CD4-positive, alpha-beta T cell treated with Interleukin-4 for 4 hours (primary cell): ENCODE results near the gene YTHDC2.

Experiments used
- DNase-seq: peaks from one replicate; pipeline ENCODE4 v3.0.0-alpha.2; 2020

The YTHDC2 gene

GRCh38 chr5:113513384-113514288 lies at the start of gene YTHDC2:
YTHDC2 (plus strand) TSS chr5:113513694; CDS start chr5:113513896, 202 bp downstream.
- peak; percentile 85 for DNase-seq

- DNase-seq = no peak
Observed at GRCh38 chr5:113474100-113474728, 39.3 kb upstream of the YTHDC2 start.

GRCh38 chr5:113478691-113479090 lies 34.8 kb upstream of the YTHDC2 start:
- DNase-seq = no peak

DNA sequence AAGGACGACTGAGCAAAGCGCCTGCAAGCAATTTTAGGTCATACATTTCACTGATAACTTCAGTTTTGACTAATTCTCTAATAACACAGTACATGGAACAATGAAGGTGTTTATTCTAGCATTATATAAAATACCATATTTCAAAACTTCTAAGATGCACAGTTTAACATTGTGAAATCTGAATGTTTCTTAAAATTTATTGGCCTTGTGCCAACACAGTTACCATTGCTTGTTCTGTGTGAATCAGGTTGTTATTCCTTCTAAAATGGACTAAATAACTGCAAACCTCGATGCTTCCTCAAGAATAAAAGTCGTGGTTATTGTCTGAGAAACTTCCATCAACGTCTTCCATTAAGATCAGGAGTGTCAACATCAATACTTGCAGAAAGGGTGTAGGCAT lies 33.3 kb upstream of the YTHDC2 start:
- no peak for DNase-seq

DNA sequence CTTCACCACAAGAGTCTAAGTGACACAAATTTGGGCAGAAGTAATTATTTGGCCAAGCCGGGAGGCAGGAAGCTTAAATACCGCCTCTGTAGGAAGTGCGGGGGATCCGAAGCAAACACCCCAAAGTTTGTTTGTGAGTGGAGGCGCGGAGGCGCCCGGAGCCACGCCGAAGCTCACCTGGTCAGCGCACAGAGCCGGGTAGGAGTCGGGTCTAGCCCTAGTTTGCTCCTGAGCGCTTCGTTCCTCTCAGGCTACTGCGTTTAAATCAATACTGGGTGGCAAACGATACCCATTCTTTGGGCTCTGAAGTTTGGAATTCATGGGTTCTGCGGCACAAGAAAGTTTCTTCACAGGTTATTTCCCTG lies 26.1 kb upstream of the YTHDC2 start:
- no peak for DNase-seq

DNA sequence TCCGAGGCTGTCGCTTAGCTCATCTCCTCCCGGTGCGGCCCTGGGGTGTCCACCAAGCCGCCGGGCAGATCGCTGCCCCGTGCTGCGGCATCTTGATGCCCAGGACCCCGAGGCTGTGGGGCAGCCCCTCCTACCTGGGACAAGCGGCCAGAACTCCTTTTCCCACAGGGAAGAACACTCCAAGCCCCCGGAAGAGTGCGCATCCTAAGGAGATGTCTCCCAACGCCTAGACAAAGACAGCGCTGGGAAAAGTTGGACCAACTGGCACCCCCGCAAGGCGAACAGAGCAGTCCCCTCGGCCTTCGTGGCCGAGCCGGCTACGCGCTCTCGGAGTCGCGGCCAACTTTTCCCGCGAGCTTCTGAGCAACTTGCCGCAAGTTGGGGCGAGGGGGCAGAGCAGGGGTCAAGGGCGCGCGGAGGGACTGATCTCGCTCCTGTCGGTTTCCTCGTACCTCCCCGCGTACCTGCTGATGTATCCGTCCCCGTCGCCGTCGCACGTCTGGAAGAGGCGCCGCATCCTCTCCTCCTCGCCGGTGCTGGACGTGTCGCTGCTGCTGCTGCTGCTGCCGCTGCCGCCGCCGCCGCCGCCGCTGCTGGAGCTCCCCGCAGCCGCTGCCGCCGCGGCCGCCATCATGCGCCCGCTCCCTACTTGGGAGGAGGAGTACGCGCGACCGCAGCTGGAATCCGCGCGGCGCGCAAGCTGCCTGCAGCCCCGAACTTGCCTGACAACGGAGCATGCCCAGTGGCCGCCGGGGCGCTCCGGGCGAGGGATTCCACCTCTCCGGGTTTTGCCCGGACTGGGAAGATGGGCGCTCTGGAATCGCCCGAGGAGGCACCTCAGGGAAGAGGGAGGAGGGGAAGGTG lies 25.5 kb upstream of the YTHDC2 start, which contains the start of gene MCC:
MCC (minus strand) TSS at position 673 of the 864 bp plus-strand sequence.
- no peak for DNase-seq

DNA sequence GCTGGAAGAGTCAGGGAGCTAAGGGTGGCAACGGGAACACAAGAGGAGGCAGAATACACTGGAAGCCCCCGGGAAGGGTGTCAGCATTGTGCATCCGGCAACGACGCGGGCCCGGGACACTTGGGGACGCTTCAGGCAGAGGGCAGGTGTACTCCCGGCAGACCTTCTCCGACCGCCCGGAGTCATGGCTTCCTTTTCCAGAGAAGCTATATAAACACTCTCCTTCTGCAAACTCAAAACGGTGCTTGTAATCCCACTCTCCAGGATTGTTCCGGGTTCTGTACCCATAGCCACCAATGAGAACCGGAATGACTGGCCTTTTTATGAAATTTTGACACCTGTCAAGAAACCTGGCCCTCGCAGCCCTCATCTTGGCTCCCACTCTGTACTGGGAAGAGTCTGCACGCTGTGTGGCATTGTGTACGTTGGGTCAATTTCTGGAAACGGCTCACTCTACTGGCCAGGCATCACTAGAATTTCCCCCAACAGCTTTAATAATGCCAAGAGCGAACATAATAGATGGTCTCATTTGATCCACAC lies 24.8 kb upstream of the YTHDC2 start:
- DNase-seq = no peak

GRCh38 chr5:113489299-113489698 lies 24.2 kb upstream of the YTHDC2 start:
- peak; percentile 26 for DNase-seq

GRCh38 chr5:113490317-113490716 lies 23.2 kb upstream of the YTHDC2 start:
- no peak for DNase-seq

DNA sequence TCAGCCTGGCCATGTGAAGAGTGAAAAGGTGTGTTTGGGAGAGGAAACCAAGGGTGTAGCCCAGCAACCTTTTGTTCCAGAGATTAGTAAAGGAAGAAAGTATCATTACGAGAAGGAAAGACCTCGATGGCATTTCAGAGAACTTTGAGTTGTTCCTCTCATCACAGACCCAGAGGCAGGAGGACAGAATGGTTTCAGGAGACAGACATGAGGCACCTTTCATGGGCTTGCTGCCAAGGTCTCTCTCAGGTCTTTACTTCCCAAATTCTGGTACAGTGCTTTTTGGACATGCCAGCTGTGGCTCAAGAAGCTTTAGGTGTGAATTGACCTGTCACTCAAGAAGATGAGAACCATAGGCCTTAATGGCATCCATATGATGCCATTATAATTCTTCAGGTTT lies 22.5 kb upstream of the YTHDC2 start:
- no peak for DNase-seq

- DNase-seq = no peak
Observed at GRCh38 chr5:113493446-113493845, 20.0 kb upstream of the YTHDC2 start.

- DNase-seq = no peak
Observed at GRCh38 chr5:113495422-113495841, 18.1 kb upstream of the YTHDC2 start.

- DNase-seq = no peak
Observed at GRCh38 chr5:113502073-113502472, 11.4 kb upstream of the YTHDC2 start.

GRCh38 chr5:113503146-113503545 lies 10.3 kb upstream of the YTHDC2 start:
- DNase-seq = no peak

DNA sequence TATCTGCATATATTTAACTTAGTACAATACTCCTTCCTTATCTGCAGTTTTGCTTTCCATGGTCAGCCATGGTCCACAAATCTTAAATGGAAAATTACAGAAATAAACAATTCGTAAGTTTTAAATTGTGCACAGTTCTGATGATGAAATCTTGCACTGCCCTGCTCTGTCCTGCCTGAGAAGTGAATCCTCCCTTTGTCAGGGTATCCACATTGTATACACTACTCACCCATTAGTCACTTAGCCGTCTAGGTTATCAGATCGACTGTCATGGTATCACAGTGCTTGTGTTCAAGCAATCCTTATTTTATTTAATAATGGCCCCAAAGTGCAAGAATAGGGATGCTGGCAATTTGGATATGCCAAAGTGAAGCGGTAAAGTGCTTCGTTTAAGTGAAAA lies 8.3 kb upstream of the YTHDC2 start:
- DNase-seq = no peak

DNA sequence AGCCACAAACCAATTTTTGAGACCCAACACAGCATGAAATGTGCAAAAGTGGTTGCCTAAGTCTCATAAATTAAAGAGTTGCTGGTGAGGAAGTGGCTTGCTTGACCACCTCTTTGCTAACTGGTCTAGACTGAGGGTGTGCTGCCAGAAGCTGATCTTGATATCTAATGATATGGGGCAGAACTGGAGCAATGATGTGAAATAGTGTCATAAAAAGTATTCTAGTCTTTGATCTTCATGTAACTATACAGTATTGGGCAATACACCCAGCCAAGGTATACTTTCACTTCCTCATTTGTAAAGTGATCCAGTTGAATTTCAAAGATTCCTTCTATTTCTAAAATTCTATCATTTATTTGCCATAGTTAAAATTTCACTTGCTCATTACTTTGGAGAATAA lies 5.9 kb upstream of the YTHDC2 start:
- no peak for DNase-seq

DNA sequence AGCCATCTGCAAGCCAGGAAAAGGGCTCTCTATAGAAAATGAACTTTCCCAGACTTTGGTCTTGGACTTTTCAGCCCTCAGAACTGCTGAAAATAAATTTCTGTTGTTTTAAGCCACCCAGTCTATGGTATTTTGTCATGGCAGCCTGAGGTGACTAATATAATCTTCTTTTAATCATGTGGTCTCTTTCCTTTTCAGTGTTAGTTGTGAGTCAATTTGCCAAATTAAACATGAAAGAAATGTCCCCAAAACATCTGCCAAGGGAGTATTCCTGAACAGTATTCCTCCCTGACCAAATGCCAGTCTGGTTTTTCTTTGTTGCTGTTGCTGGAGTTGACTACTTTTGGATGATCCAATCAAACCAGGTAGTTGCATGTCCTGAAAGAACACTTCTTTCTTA lies 4.7 kb upstream of the YTHDC2 start:
- DNase-seq = no peak

DNA sequence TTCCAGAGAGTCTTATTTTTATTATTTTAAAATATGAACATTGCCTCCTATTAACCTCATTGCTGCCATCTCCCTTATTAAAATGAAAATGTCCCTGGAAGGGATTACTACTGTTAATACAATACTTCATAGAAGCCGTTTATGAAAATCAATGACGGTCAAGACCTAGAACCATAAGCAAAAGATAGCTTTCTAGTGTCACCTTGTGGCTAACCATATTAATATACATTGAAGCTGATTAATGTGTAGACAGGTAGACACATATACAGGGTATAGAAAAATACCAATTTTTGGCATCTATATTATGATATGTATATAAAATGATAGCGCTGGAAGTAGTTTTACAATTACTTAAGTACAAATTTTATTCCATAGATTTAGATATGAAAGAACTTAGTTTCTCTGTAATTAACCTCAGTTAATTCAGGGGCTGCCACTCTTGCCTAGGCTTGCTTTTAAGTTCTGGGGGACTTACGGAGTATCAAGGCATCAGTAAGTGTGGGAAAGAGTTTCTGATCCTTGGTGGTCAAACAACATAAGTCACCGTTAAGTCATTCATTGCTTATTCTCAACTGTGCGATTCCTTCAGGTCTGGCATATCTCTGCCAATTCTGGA lies 2.5 kb upstream of the YTHDC2 start:
- DNase-seq = peak; percentile 50

DNA sequence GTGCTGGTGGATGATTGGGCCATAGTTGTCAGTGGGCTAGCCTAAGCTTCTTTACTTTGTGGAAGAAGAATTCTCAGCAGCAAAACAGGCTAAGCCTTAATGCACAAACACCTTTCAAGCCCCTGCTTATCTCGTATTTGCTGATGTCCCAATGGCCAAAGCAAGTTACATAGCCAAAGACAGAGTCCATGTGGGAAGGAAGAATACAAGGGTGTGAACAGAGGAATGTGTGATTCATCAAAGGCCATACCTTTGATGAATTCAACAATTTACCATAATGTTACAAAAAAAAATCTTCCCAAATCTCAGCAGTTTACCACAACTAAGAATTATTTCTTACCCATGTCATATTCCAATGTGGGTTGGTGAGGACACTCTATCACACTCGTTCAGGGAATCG lies 1.2 kb upstream of the YTHDC2 start:
- DNase-seq = no peak

- DNase-seq = no peak
Observed at GRCh38 chr5:113514289-113514635, 768 bp downstream of the YTHDC2 start.

DNA sequence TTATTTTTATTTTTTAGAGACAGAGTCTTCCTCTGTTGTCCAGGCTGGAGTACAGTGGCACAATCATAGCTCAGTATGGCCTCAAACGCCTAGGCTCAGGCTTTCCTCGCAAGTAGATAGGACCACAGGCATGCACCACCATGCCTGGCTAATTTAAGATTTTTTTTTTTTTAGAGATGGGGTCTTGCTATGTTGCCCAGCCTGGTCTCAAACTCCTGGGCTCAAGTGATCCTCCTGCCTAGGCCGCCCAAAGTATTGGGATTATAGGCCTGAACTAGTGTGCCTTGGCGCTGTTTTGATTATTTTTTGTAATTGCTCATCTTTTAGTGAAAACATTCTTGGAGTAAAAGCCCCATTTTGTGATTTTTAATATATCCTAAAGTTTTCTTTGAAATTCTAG lies 5.4 kb downstream of the YTHDC2 start:
- no peak for DNase-seq

- no peak for DNase-seq
Observed at GRCh38 chr5:113519412-113519811, 5.9 kb downstream of the YTHDC2 start.

- no peak for DNase-seq
Observed at GRCh38 chr5:113520429-113520828, 6.9 kb downstream of the YTHDC2 start.
